ENCODE measurements around the gene CYP2C8. TPM values are rescaled to one million over a fixed set of nuclear protein-coding genes. Genes with fewer than 3 reads are reported as not detected.

The CYP2C8 gene
- total RNA-seq, 1 experiment from 2014 or later, result 0.81 TPM

- DNase-seq (ENCODE audit: low spot score) (no peak), ATAC-seq (no peak)
- no peak overlapping the region for H3K4me3 Mint-ChIP-seq
- H3K36me3 Mint-ChIP-seq, result no peaks in the 10 kb centered on the region
- ChIA-PET CTCF (no interaction called here), POLR2A (no interaction called here)
- TF ChIP-seq GABPB1 (CRISPR knock-in tag; IDR thresholded peaks at IDR 0.05) (no peak), ZNF532 (CRISPR knock-in tag; IDR thresholded peaks at IDR 0.05; ENCODE audit: borderline replicate concordance) (no peak), ZNF121 (CRISPR knock-in tag; IDR thresholded peaks at IDR 0.05) (no peak), ZBTB43 (CRISPR knock-in tag; IDR thresholded peaks at IDR 0.05) (no peak), ZNF396 (CRISPR knock-in tag; IDR thresholded peaks at IDR 0.05; ENCODE audit: borderline replicate concordance) (no peak), ZNF232 (CRISPR knock-in tag; IDR thresholded peaks at IDR 0.05) (no peak), HMGA2 (CRISPR knock-in tag; IDR thresholded peaks at IDR 0.05) (no peak), ZNF512 (CRISPR knock-in tag; IDR thresholded peaks at IDR 0.05; ENCODE audit: borderline replicate concordance) (no peak), ZNF671 (CRISPR knock-in tag; IDR thresholded peaks at IDR 0.05) (no peak), GRHL2 (CRISPR knock-in tag; IDR thresholded peaks at IDR 0.05; ENCODE audit: insufficient replicate concordance, severe bottlenecking) (no peak), ZNF317 (CRISPR knock-in tag; IDR thresholded peaks at IDR 0.05; ENCODE audit: borderline replicate concordance, low read depth) (no peak), NR1H2 (CRISPR knock-in tag; IDR thresholded peaks at IDR 0.05) (no peak)
- TF ChIP-seq, protein P1, sequence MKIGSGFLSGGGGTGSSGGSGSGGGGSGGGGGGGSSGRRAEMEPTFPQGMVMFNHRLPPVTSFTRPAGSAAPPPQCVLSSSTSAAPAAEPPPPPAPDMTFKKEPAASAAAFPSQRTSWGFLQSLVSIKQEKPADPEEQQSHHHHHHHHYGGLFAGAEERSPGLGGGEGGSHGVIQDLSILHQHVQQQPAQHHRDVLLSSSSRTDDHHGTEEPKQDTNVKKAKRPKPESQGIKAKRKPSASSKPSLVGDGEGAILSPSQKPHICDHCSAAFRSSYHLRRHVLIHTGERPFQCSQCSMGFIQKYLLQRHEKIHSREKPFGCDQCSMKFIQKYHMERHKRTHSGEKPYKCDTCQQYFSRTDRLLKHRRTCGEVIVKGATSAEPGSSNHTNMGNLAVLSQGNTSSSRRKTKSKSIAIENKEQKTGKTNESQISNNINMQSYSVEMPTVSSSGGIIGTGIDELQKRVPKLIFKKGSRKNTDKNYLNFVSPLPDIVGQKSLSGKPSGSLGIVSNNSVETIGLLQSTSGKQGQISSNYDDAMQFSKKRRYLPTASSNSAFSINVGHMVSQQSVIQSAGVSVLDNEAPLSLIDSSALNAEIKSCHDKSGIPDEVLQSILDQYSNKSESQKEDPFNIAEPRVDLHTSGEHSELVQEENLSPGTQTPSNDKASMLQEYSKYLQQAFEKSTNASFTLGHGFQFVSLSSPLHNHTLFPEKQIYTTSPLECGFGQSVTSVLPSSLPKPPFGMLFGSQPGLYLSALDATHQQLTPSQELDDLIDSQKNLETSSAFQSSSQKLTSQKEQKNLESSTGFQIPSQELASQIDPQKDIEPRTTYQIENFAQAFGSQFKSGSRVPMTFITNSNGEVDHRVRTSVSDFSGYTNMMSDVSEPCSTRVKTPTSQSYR (CRISPR knock-in tag; IDR thresholded peaks at IDR 0.05), result no peak
- TF ChIP-seq, protein P2, sequence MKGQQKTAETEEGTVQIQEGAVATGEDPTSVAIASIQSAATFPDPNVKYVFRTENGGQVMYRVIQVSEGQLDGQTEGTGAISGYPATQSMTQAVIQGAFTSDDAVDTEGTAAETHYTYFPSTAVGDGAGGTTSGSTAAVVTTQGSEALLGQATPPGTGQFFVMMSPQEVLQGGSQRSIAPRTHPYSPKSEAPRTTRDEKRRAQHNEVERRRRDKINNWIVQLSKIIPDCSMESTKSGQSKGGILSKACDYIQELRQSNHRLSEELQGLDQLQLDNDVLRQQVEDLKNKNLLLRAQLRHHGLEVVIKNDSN (CRISPR knock-in tag; IDR thresholded peaks at IDR 0.05), result no peak
- peaks cover 9% of the 10 kb centered on the region for H3K27me3 Mint-ChIP-seq (ENCODE audit: low read depth)
- no peaks in the 10 kb centered on the region for H3K4me1 Mint-ChIP-seq
- no peak overlapping the region for H3K27ac Mint-ChIP-seq
- no peaks in the 10 kb centered on the region; the same call in 1 of the 2 replicates for H3K9me3 Mint-ChIP-seq
Observed at GRCh38 chr10:95056744-95057363, 12.4 kb downstream of the CYP2C8 start.

DNA sequence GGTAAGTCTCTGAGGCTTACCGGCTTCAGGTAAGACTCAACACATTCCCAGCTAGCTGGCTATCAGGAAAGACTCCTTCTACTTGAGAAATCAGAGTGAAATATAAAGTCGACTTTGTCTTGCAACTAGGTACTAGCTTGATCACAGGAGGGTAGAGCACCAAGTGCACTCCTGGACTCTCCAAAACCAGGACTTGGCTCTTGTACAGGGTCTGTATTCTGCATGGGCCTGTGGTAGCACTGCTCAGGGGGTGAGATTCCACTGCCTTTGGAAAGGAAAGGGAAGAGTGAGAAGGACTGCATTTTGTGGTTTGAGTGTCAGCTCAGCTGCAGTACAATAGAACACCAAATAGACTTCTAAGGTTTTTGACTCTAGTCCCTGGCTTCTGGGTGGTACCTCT lies 19.4 kb downstream of the CYP2C8 start:
- no peak overlapping the region for H3K4me3 Mint-ChIP-seq
- H3K4me1 Mint-ChIP-seq, result no peaks in the 10 kb centered on the region; the same call in 1 of the 2 replicates
- ChIA-PET POLR2A (no interaction called here), CTCF (no interaction called here)
- no peak for ATAC-seq
- no peak overlapping the region for H3K27ac Mint-ChIP-seq
- H3K36me3 Mint-ChIP-seq, result peaks cover 5% of the 10 kb centered on the region; the same call in 1 of the 2 replicates
- no peak for DNase-seq (ENCODE audit: low spot score)
- H3K9me3 Mint-ChIP-seq, result peaks cover 9% of the 10 kb centered on the region
- no peaks in the 10 kb centered on the region for H3K27me3 Mint-ChIP-seq (ENCODE audit: low read depth)
- TF ChIP-seq ZNF317 (CRISPR knock-in tag; IDR thresholded peaks at IDR 0.05; ENCODE audit: borderline replicate concordance, low read depth), result no peak
- TF ChIP-seq, protein P3, sequence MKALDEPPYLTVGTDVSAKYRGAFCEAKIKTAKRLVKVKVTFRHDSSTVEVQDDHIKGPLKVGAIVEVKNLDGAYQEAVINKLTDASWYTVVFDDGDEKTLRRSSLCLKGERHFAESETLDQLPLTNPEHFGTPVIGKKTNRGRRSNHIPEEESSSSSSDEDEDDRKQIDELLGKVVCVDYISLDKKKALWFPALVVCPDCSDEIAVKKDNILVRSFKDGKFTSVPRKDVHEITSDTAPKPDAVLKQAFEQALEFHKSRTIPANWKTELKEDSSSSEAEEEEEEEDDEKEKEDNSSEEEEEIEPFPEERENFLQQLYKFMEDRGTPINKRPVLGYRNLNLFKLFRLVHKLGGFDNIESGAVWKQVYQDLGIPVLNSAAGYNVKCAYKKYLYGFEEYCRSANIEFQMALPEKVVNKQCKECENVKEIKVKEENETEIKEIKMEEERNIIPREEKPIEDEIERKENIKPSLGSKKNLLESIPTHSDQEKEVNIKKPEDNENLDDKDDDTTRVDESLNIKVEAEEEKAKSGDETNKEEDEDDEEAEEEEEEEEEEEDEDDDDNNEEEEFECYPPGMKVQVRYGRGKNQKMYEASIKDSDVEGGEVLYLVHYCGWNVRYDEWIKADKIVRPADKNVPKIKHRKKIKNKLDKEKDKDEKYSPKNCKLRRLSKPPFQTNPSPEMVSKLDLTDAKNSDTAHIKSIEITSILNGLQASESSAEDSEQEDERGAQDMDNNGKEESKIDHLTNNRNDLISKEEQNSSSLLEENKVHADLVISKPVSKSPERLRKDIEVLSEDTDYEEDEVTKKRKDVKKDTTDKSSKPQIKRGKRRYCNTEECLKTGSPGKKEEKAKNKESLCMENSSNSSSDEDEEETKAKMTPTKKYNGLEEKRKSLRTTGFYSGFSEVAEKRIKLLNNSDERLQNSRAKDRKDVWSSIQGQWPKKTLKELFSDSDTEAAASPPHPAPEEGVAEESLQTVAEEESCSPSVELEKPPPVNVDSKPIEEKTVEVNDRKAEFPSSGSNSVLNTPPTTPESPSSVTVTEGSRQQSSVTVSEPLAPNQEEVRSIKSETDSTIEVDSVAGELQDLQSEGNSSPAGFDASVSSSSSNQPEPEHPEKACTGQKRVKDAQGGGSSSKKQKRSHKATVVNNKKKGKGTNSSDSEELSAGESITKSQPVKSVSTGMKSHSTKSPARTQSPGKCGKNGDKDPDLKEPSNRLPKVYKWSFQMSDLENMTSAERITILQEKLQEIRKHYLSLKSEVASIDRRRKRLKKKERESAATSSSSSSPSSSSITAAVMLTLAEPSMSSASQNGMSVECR (CRISPR knock-in tag; IDR thresholded peaks at IDR 0.05; ENCODE audit: borderline replicate concordance), result no peak
- TF ChIP-seq TEAD1 (CRISPR knock-in tag; IDR thresholded peaks at IDR 0.05), result no peak

Measured in WTC11 (cell line).